Keratinocyte (primary cell): ENCODE data around the gene ATPAF2. TPM values are rescaled to one million over a fixed set of nuclear protein-coding genes. Genes with fewer than 3 reads are reported as not detected.

Source experiments
- DNase-seq: peaks from one replicate; pipeline ENCODE4 v3.0.0-alpha.2; 2011; ENCODE audit warnings: low read depth, missing footprints, low spot score
- FAIRE-seq: peaks from 2 replicates; lab custom pipeline; 2011; peaks lifted over from hg19 to GRCh38; lab: Jason Lieb, UNC
- H2AFZ ChIP-seq: 2 replicates; pipeline ENCODE4 v1.6.0; 2012; ENCODE audit warnings: low read length, control low read depth, inconsistent platforms; ENCODE audit not compliant: control insufficient read depth
- H3K27ac ChIP-seq: 2 replicates; pipeline ENCODE4 v1.5.1; 2011; ENCODE audit warnings: low read length; ENCODE audit not compliant: control insufficient read depth, insufficient read depth
- H3K27me3 ChIP-seq: 3 replicates; pipeline ENCODE4 v1.6.0; 2011; ENCODE audit warnings: low read length; ENCODE audit not compliant: control insufficient read depth, insufficient read depth; ENCODE audit errors: extremely low read depth
- H3K36me3 ChIP-seq, 2 experiments: 2 replicates in 1 of 2; 3 replicates in 1 of 2; pipeline ENCODE4 v1.5.1; 2011; ENCODE audit warnings: low read length in 2 of 2, mild to moderate bottlenecking in 1 of 2; ENCODE audit not compliant: control insufficient read depth in 2 of 2, insufficient read depth in 2 of 2; ENCODE audit errors: extremely low read depth in 1 of 2
- H3K4me1 ChIP-seq: 3 replicates; pipeline ENCODE4 v1.5.1; 2011; ENCODE audit warnings: low read length; ENCODE audit not compliant: control insufficient read depth, insufficient read depth; ENCODE audit errors: extremely low read depth
- H3K4me2 ChIP-seq: 3 replicates; pipeline ENCODE4 v1.6.0; 2011; ENCODE audit warnings: low read depth, low read length; ENCODE audit not compliant: control insufficient read depth, insufficient read depth; ENCODE audit errors: extremely low read depth
- H3K4me3 ChIP-seq, 3 experiments: fragments of 200-600 bp in 1 of 3; sonication (generic) in 1 of 3; 2 replicates in 2 of 3; 3 replicates in 1 of 3; pipeline ENCODE4 v1.5.1; 2011 to 2016; ENCODE audit warnings: low read length in 3 of 3, mild to moderate bottlenecking in 3 of 3, control low read depth in 2 of 3, inconsistent platforms in 1 of 3, low read depth in 1 of 3, mixed read lengths in 1 of 3, mixed run types in 1 of 3, moderate library complexity in 1 of 3; ENCODE audit not compliant: control insufficient read depth in 2 of 3, insufficient read depth in 2 of 3; ENCODE audit errors: extremely low read depth in 1 of 3
- H3K79me2 ChIP-seq: 2 replicates; pipeline ENCODE4 v1.6.0; 2012; ENCODE audit warnings: low read length; ENCODE audit not compliant: control insufficient read depth, insufficient read depth
- H3K9ac ChIP-seq: 3 replicates; pipeline ENCODE4 v1.6.0; 2011; ENCODE audit warnings: low read length; ENCODE audit not compliant: control insufficient read depth, insufficient read depth; ENCODE audit errors: extremely low read depth
- H3K9me1 ChIP-seq: 3 replicates; pipeline ENCODE4 v1.6.0; 2011; ENCODE audit warnings: low read length; ENCODE audit not compliant: control insufficient read depth, insufficient read depth; ENCODE audit errors: extremely low read depth
- H3K9me3 ChIP-seq: 2 replicates; pipeline ENCODE4 v1.5.1; 2012; ENCODE audit warnings: low read depth, low read length; ENCODE audit not compliant: control insufficient read depth
- H4K20me1 ChIP-seq: 3 replicates; pipeline ENCODE4 v1.6.0; 2011; ENCODE audit warnings: low read length; ENCODE audit not compliant: control insufficient read depth, insufficient read depth; ENCODE audit errors: extremely low read depth
- CTCF ChIP-seq, 3 experiments: IDR thresholded peaks in 1 of 3; conservative IDR thresholded peaks in 1 of 3; optimal IDR thresholded peaks in 1 of 3; 2 replicates in 2 of 3; 3 replicates in 1 of 3; pipeline versions ENCODE3 to v1.5.1; 2011; ENCODE audit warnings: low read length in 3 of 3, mild to moderate bottlenecking in 3 of 3, moderate library complexity in 2 of 3, control low read depth in 1 of 3, inconsistent platforms in 1 of 3; ENCODE audit not compliant: insufficient read depth in 2 of 3; ENCODE audit errors: extremely low read depth in 1 of 3
- EZH2 ChIP-seq: IDR thresholded peaks from one replicate; pipeline ENCODE4 v1.6.1; 2012; ENCODE audit warnings: inconsistent platforms, mild to moderate bottlenecking, low read length, moderate library complexity
- dilution Hi-C: fragments of 300-500 bp; cut with MboI; formaldehyde crosslinking; loops from one replicate; pipeline ENCODE4 v1.7.0; 2020; ENCODE audit warnings: low sequenced_read_pairs; ENCODE audit not compliant: extremely low pct_ligation_motif_present
- polyA plus RNA-seq, 5 experiments: library from polyadenylated mRNA; depleted of rRNA in 3 of 5; stranded (reverse) in 3 of 5; stranded (forward) in 1 of 5; unstranded in 1 of 5; fragments of >200 nt; gene quantifications; 1 replicate in 1 of 5; 2 replicates in 3 of 5; 3 replicates in 1 of 5; pipeline versions ENCODE4 v1.2.1 to v1.2.3, GENCODE V29; 2011 to 2012; ENCODE audit warnings: missing spikeins in 2 of 5, low read depth in 1 of 5, low replicate concordance in 1 of 5

The ATPAF2 gene
- polyA plus RNA-seq, 1 donor (not counting 4 experiments of a cell fraction or from before 2014, with no cell fraction given) = 24.4 TPM

GRCh38 chr17:18038149-18038850, 668 bp downstream of the ATPAF2 start:
- FAIRE-seq = no peak
- peak overlapping the region; percentile 95 for H2AFZ ChIP-seq
- dilution Hi-C loops = no loop called here
- peaks cover 38% of the 10 kb centered on the region for H3K4me1 ChIP-seq
- no peak for DNase-seq
- no peaks in the 10 kb centered on the region for H4K20me1 ChIP-seq
- H3K27me3 ChIP-seq = no peaks in the 10 kb centered on the region
- TF ChIP-seq EZH2 (no peak), CTCF (optimal IDR thresholded peaks at IDR 0.05 in 1 of 3, IDR thresholded peaks at IDR 0.05 in 1 of 3, conservative IDR thresholded peaks at IDR 0.05 in 1 of 3; ENCODE audit: extremely low read depth in 1 of 3, insufficient read depth in 2 of 3, low read length in 3 of 3) (no peak)
- peaks cover 76% of the 10 kb centered on the region for H3K79me2 ChIP-seq
- no peaks in the 10 kb centered on the region for H3K9me1 ChIP-seq
- peak overlapping the region; percentile 84 for H3K9ac ChIP-seq
- H3K4me3 ChIP-seq = peak overlapping the region; percentile 49 to 89 (median 78)
- peak overlapping the region; percentile 53 for H3K27ac ChIP-seq
- H3K36me3 ChIP-seq = peaks cover 0 to 3% of the 10 kb centered on the region in 2 experiments
- H3K4me2 ChIP-seq = peak overlapping the region; percentile 74
- no peaks in the 10 kb centered on the region for H3K9me3 ChIP-seq

- H3K4me3 ChIP-seq = peak overlapping the region in 2 of 3 experiments; percentile 78 to 89
- H3K4me1 ChIP-seq = peaks cover 40% of the 10 kb centered on the region
- H4K20me1 ChIP-seq = no peaks in the 10 kb centered on the region
- TF ChIP-seq EZH2 = no peak
- no peak for TF ChIP-seq CTCF (optimal IDR thresholded peaks at IDR 0.05 in 1 of 3, IDR thresholded peaks at IDR 0.05 in 1 of 3, conservative IDR thresholded peaks at IDR 0.05 in 1 of 3; ENCODE audit: extremely low read depth in 1 of 3, insufficient read depth in 2 of 3, low read length in 3 of 3)
- no peak overlapping the region for H3K27ac ChIP-seq
- H3K27me3 ChIP-seq = no peaks in the 10 kb centered on the region
- no peak for FAIRE-seq
- no peaks in the 10 kb centered on the region for H3K9me3 ChIP-seq
- H3K9me1 ChIP-seq = no peaks in the 10 kb centered on the region
- DNase-seq = no peak
- H3K79me2 ChIP-seq = peaks cover 73% of the 10 kb centered on the region
- H3K9ac ChIP-seq = no peak overlapping the region
- H3K36me3 ChIP-seq = no peaks in the 10 kb centered on the region
- H3K4me2 ChIP-seq = peak overlapping the region; percentile 74
- dilution Hi-C loops = no loop called here
- H2AFZ ChIP-seq = no peak overlapping the region
Observed at GRCh38 chr17:18037486-18037885, 1.5 kb downstream of the ATPAF2 start.
